ENCODE data around the gene AICDA. TPM values are rescaled to one million over a fixed set of nuclear protein-coding genes. Genes with fewer than 3 reads are reported as not detected.

Gene AICDA
- total RNA-seq, 1 experiment from 2014 or later, result not detected

- ATAC-seq, result no peak
- no peaks in the 10 kb centered on the region for H3K9me2 ChIP-seq (ENCODE audit: insufficient read depth)
- H3K4me2 ChIP-seq (ENCODE audit: low read length), result no peak overlapping the region
- BruUV-seq (replicated peaks), result no TSS peak
- ChIA-PET POLR2A (no interaction called here), CTCF (no interaction called here), RAD21 (ENCODE audit: low non-redundant PET in 1 of 2, low total read pairs in 2 of 2, uncharacterized antibody in 2 of 2, unreplicated experiment in 2 of 2) (no interaction called here)
- no peak overlapping the region for H3K9ac ChIP-seq (ENCODE audit: low read length)
- H4K20me1 ChIP-seq (ENCODE audit: insufficient read depth), result no peaks in the 10 kb centered on the region
- no peaks in the 10 kb centered on the region for H3K36me3 ChIP-seq (ENCODE audit: control insufficient read depth in 1 of 2, insufficient read depth in 2 of 2, low read length in 2 of 2)
- peaks cover 0 to 3% of the 10 kb centered on the region in 2 experiments; a peak in 2 of 4 replicates for H3K4me1 ChIP-seq (ENCODE audit: control insufficient read depth in 1 of 2, insufficient read depth in 2 of 2, low read length in 2 of 2)
- no peak overlapping the region for H2AFZ ChIP-seq (ENCODE audit: low read depth, low read length, poor library complexity, severe bottlenecking)
- no peak for DNase-seq (ENCODE audit: low read depth, low spot score)
- H3K79me2 ChIP-seq (ENCODE audit: insufficient read depth, low read length), result no peaks in the 10 kb centered on the region
- H3K4me3 ChIP-seq (replicated peaks in 1 of 2; ENCODE audit: low read depth in 1 of 2, low read length in 2 of 2), result no peak overlapping the region
- TF ChIP-seq EZH2 (IDR thresholded peaks at IDR 0.05) (no peak), CBX3 (IDR thresholded peaks at IDR 0.05; ENCODE audit: low read depth) (no peak), RAD21 (IDR thresholded peaks at IDR 0.05; ENCODE audit: low read depth) (no peak), ZBTB33 (IDR thresholded peaks at IDR 0.05; ENCODE audit: extremely low read depth, insufficient replicate concordance, low read length) (no peak), MAX (IDR thresholded peaks at IDR 0.05) (no peak), SP1 (IDR thresholded peaks at IDR 0.05; ENCODE audit: low read depth) (no peak), TCF7L2 (IDR thresholded peaks at IDR 0.05; ENCODE audit: borderline replicate concordance, extremely low read depth, insufficient read depth, insufficient read length) (no peak), REST (IDR thresholded peaks at IDR 0.05; ENCODE audit: low read depth) (no peak), ZFX (IDR thresholded peaks at IDR 0.05) (no peak), CTCF (IDR thresholded peaks at IDR 0.05 in 2 of 3, conservative IDR thresholded peaks at IDR 0.05 in 1 of 3; ENCODE audit: borderline replicate concordance in 1 of 3, insufficient read depth in 1 of 3, low read depth in 2 of 3, low read length in 2 of 3) (no peak), ELF1 (IDR thresholded peaks at IDR 0.05; ENCODE audit: borderline replicate concordance, low read depth) (no peak), CEBPB (IDR thresholded peaks at IDR 0.05; ENCODE audit: low read depth) (no peak), SIN3A (IDR thresholded peaks at IDR 0.05; ENCODE audit: low read depth) (no peak), YY1 (IDR thresholded peaks at IDR 0.05; ENCODE audit: extremely low read depth, insufficient replicate concordance, low read depth, low read length) (no peak), FOSL1 (IDR thresholded peaks at IDR 0.05; ENCODE audit: low read depth) (no peak)
- H3K9me3 ChIP-seq (ENCODE audit: control insufficient read depth in 1 of 2, insufficient read depth in 1 of 2, low read depth in 1 of 2, low read length in 2 of 2), result no peaks in the 10 kb centered on the region
- intact Hi-C loops (cut with micrococcal nuclease), result no loop called here
- H3K27me3 ChIP-seq (ENCODE audit: insufficient read depth, low read length), result no peaks in the 10 kb centered on the region
- H3K27ac ChIP-seq (ENCODE audit: low read depth, low read length), result no peak overlapping the region
These were observed 53.0 kb downstream of the AICDA start for GRCh38 chr12:8559676-8560075.

Measured in HCT116 (cell line).